ENCODE results near the gene TBKBP1.
"Not testable (repeated sequence)": the region's sequence is repeated elsewhere in the genome, so short reads cannot be mapped to it uniquely, and the experiment has no call there.

TBKBP1 gene

GRCh38 chr17:47735139-47735464, 41.1 kb downstream of the TBKBP1 start:
- DNase-seq = no peak

GRCh38 chr17:47735536-47736011, 41.6 kb downstream of the TBKBP1 start:
- DNase-seq = no peak

- DNase-seq = no peak
Measured at GRCh38 chr17:47736501-47737495, 42.8 kb downstream of the TBKBP1 start.

GRCh38 chr17:47738178-47738577, 44.2 kb downstream of the TBKBP1 start:
- no peak for DNase-seq

GRCh38 chr17:47739150-47739549, 45.2 kb downstream of the TBKBP1 start:
- no peak for DNase-seq

GRCh38 chr17:47739945-47740344, 46.0 kb downstream of the TBKBP1 start:
- not testable (repeated sequence) for DNase-seq

- no peak for DNase-seq
Measured at GRCh38 chr17:47741109-47741792, 47.3 kb downstream of the TBKBP1 start.

GRCh38 chr17:47741793-47742145, 47.8 kb downstream of the TBKBP1 start:
- DNase-seq = no peak

GRCh38 chr17:47742319-47743181, 48.6 kb downstream of the TBKBP1 start:
- DNase-seq = no peak

GRCh38 chr17:47744168-47745036, 50.4 kb downstream of the TBKBP1 start:
- no peak for DNase-seq

- DNase-seq = no peak
Measured at GRCh38 chr17:47745037-47745380, 51.0 kb downstream of the TBKBP1 start.

GRCh38 chr17:47751471-47751870, 57.5 kb downstream of the TBKBP1 start:
- DNase-seq = no peak

GRCh38 chr17:47757386-47757785, 63.4 kb downstream of the TBKBP1 start:
- DNase-seq = no peak

- no peak for DNase-seq
Measured at GRCh38 chr17:47760409-47761140, 66.6 kb downstream of the TBKBP1 start.

Data from GF-D8 (cell line).